ENCODE results near the gene EFNA2. TPM values are rescaled to one million over a fixed set of nuclear protein-coding genes. Genes with fewer than 3 reads are reported as not detected.

The EFNA2 gene
- total and polyA plus RNA-seq, 9 donors, result 0.42 to 4.5 (median 2.3) TPM

GRCh38 chr19:1292419-1293151 lies 6.9 kb downstream of the EFNA2 start:
- no peak for DNase-seq
- H3K4me1 ChIP-seq (ENCODE audit: control insufficient read depth, insufficient read depth, low read length), result peaks cover 22% of the 10 kb centered on the region
- H3K4me3 ChIP-seq (ENCODE audit: low read length), result no peak overlapping the region
- H3K36me3 ChIP-seq (ENCODE audit: control insufficient read depth, insufficient read depth, low read length), result no peaks in the 10 kb centered on the region
- H3K27me3 ChIP-seq (ENCODE audit: control insufficient read depth, insufficient read depth, low read length), result peaks cover 36% of the 10 kb centered on the region
- H3K27ac ChIP-seq (ENCODE audit: low read length), result no peak overlapping the region
- 68% methylated on average over 17 of the region's 17 CpGs for WGBS (ENCODE audit: insufficient coverage)
- H3K9me3 ChIP-seq (replicated peaks; ENCODE audit: control insufficient read depth, low read depth, low read length), result no peaks in the 10 kb centered on the region

- peaks cover 18% of the 10 kb centered on the region for H3K4me1 ChIP-seq (ENCODE audit: control insufficient read depth, insufficient read depth, low read length)
- no peaks in the 10 kb centered on the region for H3K36me3 ChIP-seq (ENCODE audit: control insufficient read depth, insufficient read depth, low read length)
- no peak for DNase-seq
- peaks cover 29% of the 10 kb centered on the region for H3K27me3 ChIP-seq (ENCODE audit: control insufficient read depth, insufficient read depth, low read length)
- no peak overlapping the region for H3K4me3 ChIP-seq (ENCODE audit: low read length)
- WGBS (ENCODE audit: insufficient coverage), result 63% methylated on average over 26 of the region's 35 CpGs
- no peaks in the 10 kb centered on the region for H3K9me3 ChIP-seq (replicated peaks; ENCODE audit: control insufficient read depth, low read depth, low read length)
- H3K27ac ChIP-seq (ENCODE audit: low read length), result no peak overlapping the region
Measured at GRCh38 chr19:1293782-1294604, 8.3 kb downstream of the EFNA2 start.

GRCh38 chr19:1294688-1295087 lies 9.0 kb downstream of the EFNA2 start:
- H3K27ac ChIP-seq (ENCODE audit: low read length), result no peak overlapping the region
- no peak for DNase-seq
- H3K36me3 ChIP-seq (ENCODE audit: control insufficient read depth, insufficient read depth, low read length), result no peaks in the 10 kb centered on the region
- WGBS (ENCODE audit: insufficient coverage), result 76% methylated on average over 7 of the region's 14 CpGs
- H3K4me1 ChIP-seq (ENCODE audit: control insufficient read depth, insufficient read depth, low read length), result peaks cover 18% of the 10 kb centered on the region
- H3K9me3 ChIP-seq (replicated peaks; ENCODE audit: control insufficient read depth, low read depth, low read length), result no peaks in the 10 kb centered on the region
- H3K4me3 ChIP-seq (ENCODE audit: low read length), result no peak overlapping the region
- H3K27me3 ChIP-seq (ENCODE audit: control insufficient read depth, insufficient read depth, low read length), result peaks cover 24% of the 10 kb centered on the region

- no peaks in the 10 kb centered on the region for H3K36me3 ChIP-seq (ENCODE audit: control insufficient read depth, insufficient read depth, low read length)
- DNase-seq, result peak; percentile 52
- no peaks in the 10 kb centered on the region for H3K9me3 ChIP-seq (replicated peaks; ENCODE audit: control insufficient read depth, low read depth, low read length)
- peaks cover 18% of the 10 kb centered on the region for H3K4me1 ChIP-seq (ENCODE audit: control insufficient read depth, insufficient read depth, low read length)
- H3K4me3 ChIP-seq (ENCODE audit: low read length), result no peak overlapping the region
- 17% methylated on average over 64 of the region's 82 CpGs for WGBS (ENCODE audit: insufficient coverage)
- no peak overlapping the region for H3K27ac ChIP-seq (ENCODE audit: low read length)
- H3K27me3 ChIP-seq (ENCODE audit: control insufficient read depth, insufficient read depth, low read length), result peaks cover 24% of the 10 kb centered on the region
Measured at GRCh38 chr19:1295169-1296012, 9.7 kb downstream of the EFNA2 start.

- Histone ChIP-seq H3K27ac (ENCODE audit: low read length) (no peak overlapping the region), H3K27me3 (ENCODE audit: control insufficient read depth, insufficient read depth, low read length) (peaks cover 22% of the 10 kb centered on the region), H3K4me1 (ENCODE audit: control insufficient read depth, insufficient read depth, low read length) (peaks cover 18% of the 10 kb centered on the region), H3K36me3 (ENCODE audit: control insufficient read depth, insufficient read depth, low read length) (no peaks in the 10 kb centered on the region), H3K4me3 (ENCODE audit: low read length) (no peak overlapping the region), H3K9me3 (replicated peaks; ENCODE audit: control insufficient read depth, low read depth, low read length) (no peaks in the 10 kb centered on the region)
- WGBS (ENCODE audit: insufficient coverage), result 72% methylated on average over 5 of the region's 13 CpGs
- DNase-seq, result no peak
Measured at GRCh38 chr19:1296078-1296477, 10.4 kb downstream of the EFNA2 start.

- Histone ChIP-seq H3K4me1 (ENCODE audit: control insufficient read depth, insufficient read depth, low read length) (peaks cover 16% of the 10 kb centered on the region), H3K36me3 (ENCODE audit: control insufficient read depth, insufficient read depth, low read length) (no peaks in the 10 kb centered on the region), H3K27me3 (ENCODE audit: control insufficient read depth, insufficient read depth, low read length) (peaks cover 21% of the 10 kb centered on the region), H3K4me3 (ENCODE audit: low read length) (no peak overlapping the region), H3K9me3 (replicated peaks; ENCODE audit: control insufficient read depth, low read depth, low read length) (no peaks in the 10 kb centered on the region), H3K27ac (ENCODE audit: low read length) (no peak overlapping the region)
- no peak for DNase-seq
- WGBS (ENCODE audit: insufficient coverage), result 86% methylated on average over 20 of the region's 24 CpGs
Measured at GRCh38 chr19:1296575-1297271, 11.1 kb downstream of the EFNA2 start.

GRCh38 chr19:1298235-1298634 lies 12.6 kb downstream of the EFNA2 start:
- Histone ChIP-seq H3K36me3 (ENCODE audit: control insufficient read depth, insufficient read depth, low read length) (no peaks in the 10 kb centered on the region), H3K4me3 (ENCODE audit: low read length) (no peak overlapping the region), H3K27me3 (ENCODE audit: control insufficient read depth, insufficient read depth, low read length) (peaks cover 21% of the 10 kb centered on the region), H3K27ac (ENCODE audit: low read length) (no peak overlapping the region), H3K9me3 (replicated peaks; ENCODE audit: control insufficient read depth, low read depth, low read length) (no peaks in the 10 kb centered on the region), H3K4me1 (ENCODE audit: control insufficient read depth, insufficient read depth, low read length) (peaks cover 9% of the 10 kb centered on the region)
- 85% methylated on average over 5 of the region's 8 CpGs for WGBS (ENCODE audit: insufficient coverage)
- DNase-seq, result no peak

- Histone ChIP-seq H3K27ac (ENCODE audit: low read length) (no peak overlapping the region), H3K36me3 (ENCODE audit: control insufficient read depth, insufficient read depth, low read length) (no peaks in the 10 kb centered on the region), H3K27me3 (ENCODE audit: control insufficient read depth, insufficient read depth, low read length) (peaks cover 13% of the 10 kb centered on the region), H3K4me1 (ENCODE audit: control insufficient read depth, insufficient read depth, low read length) (peaks cover 8% of the 10 kb centered on the region), H3K9me3 (replicated peaks; ENCODE audit: control insufficient read depth, low read depth, low read length) (no peaks in the 10 kb centered on the region), H3K4me3 (ENCODE audit: low read length) (no peak overlapping the region)
- whole genome bisulfite sequencing (ENCODE audit: insufficient coverage), result 83% methylated on average over 28 of the region's 34 CpGs
- DNase-seq, result no peak
Measured at GRCh38 chr19:1299801-1300200, 14.1 kb downstream of the EFNA2 start.

GRCh38 chr19:1300744-1301490 lies 15.2 kb downstream of the EFNA2 start:
- WGBS (ENCODE audit: insufficient coverage), result 85% methylated on average over 11 of the region's 35 CpGs
- Histone ChIP-seq H3K36me3 (ENCODE audit: control insufficient read depth, insufficient read depth, low read length) (no peaks in the 10 kb centered on the region), H3K27ac (ENCODE audit: low read length) (no peak overlapping the region), H3K9me3 (replicated peaks; ENCODE audit: control insufficient read depth, low read depth, low read length) (no peaks in the 10 kb centered on the region), H3K27me3 (ENCODE audit: control insufficient read depth, insufficient read depth, low read length) (peaks cover 11% of the 10 kb centered on the region), H3K4me3 (ENCODE audit: low read length) (no peak overlapping the region), H3K4me1 (ENCODE audit: control insufficient read depth, insufficient read depth, low read length) (no peaks in the 10 kb centered on the region)
- DNase-seq, result no peak
